ENCODE data around the gene LHFPL3.

LHFPL3 gene

GRCh38 chr7:104486931-104487330, 158.5 kb downstream of the LHFPL3 start:
- Histone ChIP-seq H3K36me3 (ENCODE audit: control insufficient read depth, insufficient read depth, low read length) (no peaks in the 10 kb centered on the region), H3K4me3 (ENCODE audit: low read length) (no peak overlapping the region), H4K8ac (ENCODE audit: low read depth, low read length) (no peak overlapping the region), H3K27me3 (ENCODE audit: insufficient read depth, low read length, poor library complexity) (no peaks in the 10 kb centered on the region), H3K23ac (ENCODE audit: low read length) (no peak overlapping the region), H2BK15ac (replicated peaks; ENCODE audit: low read depth) (no peak overlapping the region), H3K4me2 (ENCODE audit: low read length) (no peak overlapping the region), H3K18ac (ENCODE audit: low read length) (no peak overlapping the region), H3K4me1 (ENCODE audit: control insufficient read depth, low read depth, low read length) (no peaks in the 10 kb centered on the region), H3K79me1 (ENCODE audit: low read length) (no peaks in the 10 kb centered on the region), H2BK5ac (ENCODE audit: low read length) (no peak overlapping the region), H3K27ac (ENCODE audit: low read depth, low read length) (no peak overlapping the region), H3K79me2 (ENCODE audit: control insufficient read depth, insufficient read depth, low read length) (no peaks in the 10 kb centered on the region), H2BK120ac (ENCODE audit: low read depth, low read length) (no peak overlapping the region), H3K9ac (ENCODE audit: low read length) (no peak overlapping the region), H4K5ac (ENCODE audit: low read length) (no peak overlapping the region), H3K4ac (ENCODE audit: low read depth, low read length) (no peak overlapping the region), H2AK5ac (ENCODE audit: low read length) (no peak overlapping the region), H3K56ac (ENCODE audit: low read length) (no peak overlapping the region)
- no CpG with 5 or more reads among the region's 1 CpG for WGBS (ENCODE audit: extremely low coverage, insufficient coverage, low lambda C conversion rate)
- no peak for DNase-seq

- WGBS (ENCODE audit: extremely low coverage, insufficient coverage, low lambda C conversion rate) = no CpG with 5 or more reads among the region's 1 CpG
- no peak overlapping the region for H3K4me3 ChIP-seq (ENCODE audit: low read length)
Observed at GRCh38 chr7:104487642-104488041, 159.2 kb downstream of the LHFPL3 start.

GRCh38 chr7:104497379-104497967, 169.1 kb downstream of the LHFPL3 start:
- H3K9ac ChIP-seq (ENCODE audit: low read length) = no peak overlapping the region
- H3K4ac ChIP-seq (ENCODE audit: low read depth, low read length) = no peak overlapping the region
- H3K4me1 ChIP-seq (ENCODE audit: control insufficient read depth, low read depth, low read length) = no peaks in the 10 kb centered on the region
- no peaks in the 10 kb centered on the region for H3K36me3 ChIP-seq (ENCODE audit: control insufficient read depth, insufficient read depth, low read length)
- no peak overlapping the region for H3K27ac ChIP-seq (ENCODE audit: low read depth, low read length)
- H3K79me2 ChIP-seq (ENCODE audit: control insufficient read depth, insufficient read depth, low read length) = no peaks in the 10 kb centered on the region
- no peak overlapping the region for H2BK15ac ChIP-seq (replicated peaks; ENCODE audit: low read depth)
- H2BK120ac ChIP-seq (ENCODE audit: low read depth, low read length) = no peak overlapping the region
- no peak overlapping the region for H2AK5ac ChIP-seq (ENCODE audit: low read length)
- no peak for DNase-seq
- no peaks in the 10 kb centered on the region for H3K79me1 ChIP-seq (ENCODE audit: low read length)
- no peak overlapping the region for H3K4me2 ChIP-seq (ENCODE audit: low read length)
- H4K5ac ChIP-seq (ENCODE audit: low read length) = no peak overlapping the region
- no peak overlapping the region for H3K4me3 ChIP-seq (ENCODE audit: low read length)
- no peaks in the 10 kb centered on the region for H3K27me3 ChIP-seq (ENCODE audit: insufficient read depth, low read length, poor library complexity)
- H3K18ac ChIP-seq (ENCODE audit: low read length) = no peak overlapping the region
- H3K23ac ChIP-seq (ENCODE audit: low read length) = no peak overlapping the region
- H4K8ac ChIP-seq (ENCODE audit: low read depth, low read length) = no peak overlapping the region
- no peak overlapping the region for H2BK5ac ChIP-seq (ENCODE audit: low read length)
- no peak overlapping the region for H3K56ac ChIP-seq (ENCODE audit: low read length)
- no CpG with 5 or more reads among the region's 3 CpGs for WGBS (ENCODE audit: extremely low coverage, insufficient coverage, low lambda C conversion rate)

More at GRCh38 chr7:104487642-104488041, 159.2 kb downstream of the LHFPL3 start:
- Histone ChIP-seq H3K23ac (ENCODE audit: low read length) (no peak overlapping the region), H4K8ac (ENCODE audit: low read depth, low read length) (no peak overlapping the region), H3K79me2 (ENCODE audit: control insufficient read depth, insufficient read depth, low read length) (no peaks in the 10 kb centered on the region), H3K4me1 (ENCODE audit: control insufficient read depth, low read depth, low read length) (no peaks in the 10 kb centered on the region), H3K27me3 (ENCODE audit: insufficient read depth, low read length, poor library complexity) (no peaks in the 10 kb centered on the region), H2BK5ac (ENCODE audit: low read length) (no peak overlapping the region), H3K36me3 (ENCODE audit: control insufficient read depth, insufficient read depth, low read length) (no peaks in the 10 kb centered on the region), H3K9ac (ENCODE audit: low read length) (no peak overlapping the region), H3K18ac (ENCODE audit: low read length) (no peak overlapping the region), H3K4ac (ENCODE audit: low read depth, low read length) (no peak overlapping the region), H2BK120ac (ENCODE audit: low read depth, low read length) (no peak overlapping the region), H3K4me2 (ENCODE audit: low read length) (no peak overlapping the region), H2BK15ac (replicated peaks; ENCODE audit: low read depth) (no peak overlapping the region), H3K27ac (ENCODE audit: low read depth, low read length) (no peak overlapping the region), H3K56ac (ENCODE audit: low read length) (no peak overlapping the region), H4K5ac (ENCODE audit: low read length) (no peak overlapping the region), H3K79me1 (ENCODE audit: low read length) (no peaks in the 10 kb centered on the region), H2AK5ac (ENCODE audit: low read length) (no peak overlapping the region)
- DNase-seq = no peak

- no peak overlapping the region for H3K27ac ChIP-seq (ENCODE audit: low read depth, low read length)
- H2BK120ac ChIP-seq (ENCODE audit: low read depth, low read length) = no peak overlapping the region
- H2BK15ac ChIP-seq (replicated peaks; ENCODE audit: low read depth) = no peak overlapping the region
- no peaks in the 10 kb centered on the region for H3K27me3 ChIP-seq (ENCODE audit: insufficient read depth, low read length, poor library complexity)
- no peaks in the 10 kb centered on the region for H3K79me1 ChIP-seq (ENCODE audit: low read length)
- H3K4me2 ChIP-seq (ENCODE audit: low read length) = no peak overlapping the region
- no peak overlapping the region for H3K18ac ChIP-seq (ENCODE audit: low read length)
- H3K56ac ChIP-seq (ENCODE audit: low read length) = no peak overlapping the region
- no peak overlapping the region for H3K9ac ChIP-seq (ENCODE audit: low read length)
- WGBS (ENCODE audit: extremely low coverage, insufficient coverage, low lambda C conversion rate) = no CpG with 5 or more reads among the region's 5 CpGs
- no peak overlapping the region for H3K4me3 ChIP-seq (ENCODE audit: low read length)
- H3K23ac ChIP-seq (ENCODE audit: low read length) = no peak overlapping the region
- H3K4ac ChIP-seq (ENCODE audit: low read depth, low read length) = no peak overlapping the region
- no peak overlapping the region for H2BK5ac ChIP-seq (ENCODE audit: low read length)
- H3K4me1 ChIP-seq (ENCODE audit: control insufficient read depth, low read depth, low read length) = no peaks in the 10 kb centered on the region
- H3K79me2 ChIP-seq (ENCODE audit: control insufficient read depth, insufficient read depth, low read length) = no peaks in the 10 kb centered on the region
- H2AK5ac ChIP-seq (ENCODE audit: low read length) = no peak overlapping the region
- no peak overlapping the region for H4K8ac ChIP-seq (ENCODE audit: low read depth, low read length)
- H4K5ac ChIP-seq (ENCODE audit: low read length) = no peak overlapping the region
- H3K36me3 ChIP-seq (ENCODE audit: control insufficient read depth, insufficient read depth, low read length) = no peaks in the 10 kb centered on the region
- no peak for DNase-seq
Observed at GRCh38 chr7:104499975-104500374, 171.6 kb downstream of the LHFPL3 start.

GRCh38 chr7:104509874-104510273, 181.5 kb downstream of the LHFPL3 start:
- Histone ChIP-seq H2BK5ac (ENCODE audit: low read length) (no peak overlapping the region), H3K4ac (ENCODE audit: low read depth, low read length) (no peak overlapping the region), H3K36me3 (ENCODE audit: control insufficient read depth, insufficient read depth, low read length) (no peaks in the 10 kb centered on the region), H2AK5ac (ENCODE audit: low read length) (no peak overlapping the region), H3K18ac (ENCODE audit: low read length) (no peak overlapping the region), H3K9ac (ENCODE audit: low read length) (no peak overlapping the region), H3K79me2 (ENCODE audit: control insufficient read depth, insufficient read depth, low read length) (no peaks in the 10 kb centered on the region), H4K5ac (ENCODE audit: low read length) (no peak overlapping the region), H4K8ac (ENCODE audit: low read depth, low read length) (no peak overlapping the region), H3K27me3 (ENCODE audit: insufficient read depth, low read length, poor library complexity) (no peaks in the 10 kb centered on the region), H3K4me2 (ENCODE audit: low read length) (no peak overlapping the region), H2BK15ac (replicated peaks; ENCODE audit: low read depth) (no peak overlapping the region), H3K79me1 (ENCODE audit: low read length) (no peaks in the 10 kb centered on the region), H3K56ac (ENCODE audit: low read length) (no peak overlapping the region), H2BK120ac (ENCODE audit: low read depth, low read length) (no peak overlapping the region), H3K4me3 (ENCODE audit: low read length) (no peak overlapping the region), H3K4me1 (ENCODE audit: control insufficient read depth, low read depth, low read length) (no peaks in the 10 kb centered on the region), H3K23ac (ENCODE audit: low read length) (no peak overlapping the region), H3K27ac (ENCODE audit: low read depth, low read length) (no peak overlapping the region)
- no peak for DNase-seq

GRCh38 chr7:104524853-104525252, 196.4 kb downstream of the LHFPL3 start:
- Histone ChIP-seq H4K8ac (ENCODE audit: low read depth, low read length) (no peak overlapping the region), H3K4ac (ENCODE audit: low read depth, low read length) (no peak overlapping the region), H3K23ac (ENCODE audit: low read length) (no peak overlapping the region), H3K4me3 (ENCODE audit: low read length) (no peak overlapping the region), H3K56ac (ENCODE audit: low read length) (no peak overlapping the region), H3K18ac (ENCODE audit: low read length) (no peak overlapping the region), H3K79me2 (ENCODE audit: control insufficient read depth, insufficient read depth, low read length) (no peaks in the 10 kb centered on the region), H2BK5ac (ENCODE audit: low read length) (no peak overlapping the region), H4K5ac (ENCODE audit: low read length) (no peak overlapping the region), H3K79me1 (ENCODE audit: low read length) (no peaks in the 10 kb centered on the region), H3K27me3 (ENCODE audit: insufficient read depth, low read length, poor library complexity) (no peaks in the 10 kb centered on the region), H3K36me3 (ENCODE audit: control insufficient read depth, insufficient read depth, low read length) (no peaks in the 10 kb centered on the region), H2BK15ac (replicated peaks; ENCODE audit: low read depth) (no peak overlapping the region), H3K27ac (ENCODE audit: low read depth, low read length) (no peak overlapping the region), H3K4me1 (ENCODE audit: control insufficient read depth, low read depth, low read length) (no peaks in the 10 kb centered on the region), H3K4me2 (ENCODE audit: low read length) (no peak overlapping the region), H2AK5ac (ENCODE audit: low read length) (no peak overlapping the region), H3K9ac (ENCODE audit: low read length) (no peak overlapping the region), H2BK120ac (ENCODE audit: low read depth, low read length) (no peak overlapping the region)
- no peak for DNase-seq
- WGBS (ENCODE audit: extremely low coverage, insufficient coverage, low lambda C conversion rate) = no CpG with 5 or more reads among the region's 3 CpGs
